IPS DF 6.9 (cell line): ENCODE data around the gene FAF1.

ENCODE experiments used
- DNase-seq: peaks from one replicate; pipeline ENCODE4 v3.0.0-alpha.2; 2013; ENCODE audit warnings: low read depth, low spot score
- H3K27ac ChIP-seq: one replicate; pipeline ENCODE4 v1.5.1; 2013; ENCODE audit warnings: low read length, control low read depth
- H3K27me3 ChIP-seq: 2 replicates; pipeline ENCODE4 v1.6.1; 2013; ENCODE audit warnings: mild to moderate bottlenecking, low read length; ENCODE audit not compliant: control insufficient read depth, insufficient read depth
- H3K36me3 ChIP-seq: 2 replicates; pipeline ENCODE4 v1.6.1; 2013; ENCODE audit warnings: low read length; ENCODE audit not compliant: control insufficient read depth, insufficient read depth
- H3K4me1 ChIP-seq: 2 replicates; pipeline ENCODE4 v1.6.1; 2013; ENCODE audit warnings: low read length; ENCODE audit not compliant: control insufficient read depth, insufficient read depth
- H3K4me3 ChIP-seq: 2 replicates; pipeline ENCODE4 v1.5.1; 2013; ENCODE audit warnings: mild to moderate bottlenecking, low read length
- H3K9me3 ChIP-seq: 2 replicates; pipeline ENCODE4 v1.6.1; 2013; ENCODE audit warnings: low read length, inconsistent platforms; ENCODE audit not compliant: control insufficient read depth, insufficient read depth
- WGBS: extraction: QIAGEN DNeasy Blood & Tissue Kit; methylation state at CpG from one replicate; pipeline ENCODE4 v1.1.7; 2013; ENCODE audit warnings: mixed read lengths, missing lambda C conversion rate; ENCODE audit not compliant: insufficient read length, insufficient coverage; 5-methylcytosine and 5-hydroxymethylcytosine counted together

FAF1 gene

DNA sequence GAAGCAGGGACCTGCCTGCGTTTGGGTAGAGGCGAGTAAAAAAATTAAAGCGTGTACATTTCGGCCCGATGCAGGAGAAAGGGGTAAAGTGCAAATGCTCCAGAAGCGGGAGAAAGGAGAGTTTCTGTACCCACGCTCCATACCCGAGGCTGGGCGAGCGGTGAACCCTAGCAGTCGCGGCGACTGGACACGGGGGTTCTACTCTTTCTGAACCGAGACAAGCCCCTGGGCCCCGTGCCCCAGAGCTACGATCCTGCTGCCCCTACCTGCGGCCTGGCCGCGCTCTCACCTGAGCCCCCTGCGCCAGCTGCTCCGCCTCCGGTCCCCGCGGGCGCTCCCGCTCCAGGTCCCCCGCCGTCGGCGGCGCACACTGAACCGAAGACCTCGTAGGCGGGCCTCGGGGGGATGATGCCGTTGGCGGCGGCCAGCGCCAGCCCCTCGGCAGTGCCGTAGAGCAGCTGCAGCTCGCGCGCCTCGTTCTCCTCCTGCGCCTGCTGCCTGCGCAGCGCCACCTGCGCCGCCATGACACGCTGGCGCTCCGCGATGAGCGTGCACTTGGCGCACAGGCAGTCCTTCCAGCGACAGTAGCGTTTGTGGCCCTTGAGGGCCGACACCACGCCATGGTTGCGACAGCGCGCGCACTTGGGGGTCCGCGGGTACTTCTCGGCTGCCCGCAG, 539.2 kb downstream of the FAF1 start:
- Histone ChIP-seq H3K9me3 (no peaks in the 10 kb centered on the region), H3K4me3 (peak overlapping the region; percentile 19; the same call in 1 of the 2 replicates), H3K36me3 (no peaks in the 10 kb centered on the region), H3K27ac (no peak overlapping the region), H3K4me1 (peaks cover 3% of the 10 kb centered on the region; the same call in 1 of the 2 replicates), H3K27me3 (peaks cover 95% of the 10 kb centered on the region)
- DNase-seq, result no peak
- no CpG with 5 or more reads among the region's 69 CpGs for WGBS

GRCh38 chr1:50419907-50420677, 540.0 kb downstream of the FAF1 start:
- H3K4me3 ChIP-seq, result no peak overlapping the region
- peaks cover 3% of the 10 kb centered on the region; the same call in 1 of the 2 replicates for H3K4me1 ChIP-seq
- peaks cover 95% of the 10 kb centered on the region for H3K27me3 ChIP-seq
- no peak overlapping the region for H3K27ac ChIP-seq
- H3K9me3 ChIP-seq, result no peaks in the 10 kb centered on the region
- H3K36me3 ChIP-seq, result no peaks in the 10 kb centered on the region
- WGBS, result no CpG with 5 or more reads among the region's 21 CpGs
- no peak for DNase-seq

DNA sequence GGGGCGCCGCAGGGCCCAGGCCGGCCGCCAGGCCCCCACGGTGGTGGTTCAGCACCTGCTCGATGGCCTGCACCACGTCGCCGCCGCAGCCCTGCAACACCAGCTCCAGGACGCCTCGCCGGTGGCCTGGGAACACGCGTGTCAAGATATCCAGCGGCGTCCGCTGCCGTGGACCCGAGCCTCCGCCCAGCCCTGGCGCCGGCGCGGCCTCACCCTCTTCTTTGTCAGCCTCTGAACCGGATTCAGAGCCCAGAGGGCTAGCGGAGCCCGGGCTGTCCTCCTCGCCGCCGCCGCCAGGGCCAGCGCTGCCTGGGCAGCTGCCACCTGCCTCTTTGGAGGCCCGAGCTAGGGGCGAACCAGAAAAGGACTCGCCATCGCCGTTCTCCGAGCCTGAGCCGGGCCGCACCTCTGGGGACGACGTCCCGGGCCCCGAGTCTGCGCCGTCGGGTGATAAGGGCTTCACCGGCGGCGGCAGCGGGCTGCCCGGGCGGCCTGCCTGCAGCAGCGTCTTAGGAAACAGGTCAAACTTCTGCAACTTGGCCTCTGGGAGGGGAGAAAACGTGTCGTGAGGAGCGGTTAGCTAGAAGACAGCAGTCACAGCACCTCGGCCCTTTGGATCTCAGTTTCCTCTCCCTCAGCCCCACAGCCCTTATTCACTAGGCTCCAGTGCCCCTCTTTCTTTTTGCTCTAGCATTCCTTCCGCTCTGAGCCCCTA, 540.7 kb downstream of the FAF1 start:
- WGBS, result no CpG with 5 or more reads among the region's 60 CpGs
- Histone ChIP-seq H3K27me3 (peaks cover 95% of the 10 kb centered on the region), H3K27ac (no peak overlapping the region), H3K4me3 (no peak overlapping the region), H3K9me3 (no peaks in the 10 kb centered on the region), H3K36me3 (no peaks in the 10 kb centered on the region), H3K4me1 (peaks cover 3% of the 10 kb centered on the region; the same call in 1 of the 2 replicates)
- no peak for DNase-seq

DNA sequence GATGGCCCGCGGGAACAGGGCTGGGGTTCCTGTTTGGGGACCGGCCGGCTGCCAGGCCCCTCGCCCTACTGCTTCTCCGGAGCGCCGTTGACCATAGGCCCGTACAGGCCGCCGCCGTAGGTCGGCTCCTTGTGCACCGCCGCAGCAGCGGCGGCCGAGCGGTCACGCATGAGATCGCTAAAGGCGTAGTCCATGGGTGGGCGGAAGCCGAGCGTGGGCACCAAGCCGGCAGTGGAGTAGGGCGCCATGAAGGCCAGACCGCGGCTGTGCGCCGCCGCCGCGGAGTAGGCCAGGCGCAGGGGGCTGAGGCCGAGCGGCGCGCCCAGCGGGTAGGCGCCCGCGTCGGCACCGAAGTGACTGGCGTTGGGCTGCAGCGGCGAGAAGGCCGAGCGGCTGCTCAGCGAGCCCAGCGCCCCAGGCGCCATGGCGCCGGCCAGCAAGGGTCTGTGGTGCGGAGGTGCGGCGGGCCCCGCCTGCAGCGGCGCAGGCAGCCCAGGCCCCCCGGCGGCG, 541.4 kb downstream of the FAF1 start:
- H3K4me3 ChIP-seq, result peak overlapping the region; percentile 4; the same call in 1 of the 2 replicates
- WGBS, result no CpG with 5 or more reads among the region's 64 CpGs
- peaks cover 95% of the 10 kb centered on the region for H3K27me3 ChIP-seq

GRCh38 chr1:50417946-50418599, 542.0 kb downstream of the FAF1 start:
- no CpG with 5 or more reads among the region's 20 CpGs for WGBS
- Histone ChIP-seq H3K27ac (no peak overlapping the region), H3K4me1 (peaks cover 3% of the 10 kb centered on the region; the same call in 1 of the 2 replicates), H3K4me3 (no peak overlapping the region; the same call in 1 of the 2 replicates), H3K27me3 (peaks cover 93% of the 10 kb centered on the region), H3K36me3 (no peaks in the 10 kb centered on the region), H3K9me3 (no peaks in the 10 kb centered on the region)
- DNase-seq, result no peak

More for the DNA sequence above, 541.4 kb downstream of the FAF1 start:
- no peaks in the 10 kb centered on the region for H3K36me3 ChIP-seq
- H3K4me1 ChIP-seq, result peaks cover 3% of the 10 kb centered on the region; the same call in 1 of the 2 replicates
- no peak for DNase-seq
- H3K27ac ChIP-seq, result no peak overlapping the region
- no peaks in the 10 kb centered on the region for H3K9me3 ChIP-seq

DNA sequence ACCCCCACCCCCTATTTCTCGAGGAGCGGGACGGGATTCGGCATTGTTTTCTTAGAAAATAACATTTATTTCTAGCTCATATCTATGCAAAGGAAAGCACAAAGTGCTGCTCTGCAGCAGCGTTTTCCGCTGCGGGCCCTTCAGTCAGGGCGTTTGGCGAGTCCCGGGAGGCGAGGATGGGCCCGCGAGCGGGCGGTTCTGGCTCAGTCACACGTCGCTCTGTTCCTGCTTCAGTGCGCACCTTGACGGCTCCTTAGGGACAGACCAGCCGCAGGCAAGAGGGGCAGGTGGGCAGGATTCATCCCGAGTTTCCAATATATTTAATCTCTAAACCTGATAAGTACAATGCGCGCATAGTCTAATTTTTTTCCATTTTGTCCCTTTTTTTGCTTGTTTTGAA, 542.6 kb downstream of the FAF1 start:
- peaks cover 88% of the 10 kb centered on the region for H3K27me3 ChIP-seq
- H3K9me3 ChIP-seq, result no peaks in the 10 kb centered on the region
- H3K4me1 ChIP-seq, result peaks cover 3% of the 10 kb centered on the region; the same call in 1 of the 2 replicates
- H3K27ac ChIP-seq, result no peak overlapping the region
- no CpG with 5 or more reads among the region's 23 CpGs for WGBS
- no peaks in the 10 kb centered on the region for H3K36me3 ChIP-seq
- DNase-seq, result no peak
- H3K4me3 ChIP-seq, result no peak overlapping the region

- Histone ChIP-seq H3K27ac (no peak overlapping the region), H3K4me1 (peaks cover 3% of the 10 kb centered on the region; the same call in 1 of the 2 replicates), H3K4me3 (peak overlapping the region; percentile 1; the same call in 1 of the 2 replicates), H3K36me3 (no peaks in the 10 kb centered on the region), H3K9me3 (no peaks in the 10 kb centered on the region), H3K27me3 (peaks cover 81% of the 10 kb centered on the region)
- no CpG with 5 or more reads among the region's 46 CpGs for WGBS
- DNase-seq, result no peak
Observed at GRCh38 chr1:50416553-50417453, 543.3 kb downstream of the FAF1 start.

- peaks cover 76% of the 10 kb centered on the region for H3K27me3 ChIP-seq
- no CpG with 5 or more reads among the region's 25 CpGs for WGBS
- no peaks in the 10 kb centered on the region for H3K9me3 ChIP-seq
- no peak for DNase-seq
- no peak overlapping the region for H3K27ac ChIP-seq
- H3K4me3 ChIP-seq, result peak overlapping the region; percentile 8; the same call in 1 of the 2 replicates
- no peaks in the 10 kb centered on the region for H3K36me3 ChIP-seq
- H3K4me1 ChIP-seq, result peaks cover 3% of the 10 kb centered on the region; the same call in 1 of the 2 replicates
Observed at GRCh38 chr1:50416150-50416527, 543.9 kb downstream of the FAF1 start.
